ENCODE measurements around the gene KCNA2.

- TF ChIP-seq POLR2AphosphoS5 (IDR thresholded peaks at IDR 0.05; ENCODE audit: borderline replicate concordance, low read depth, low read length) (no peak), EZH2 (IDR thresholded peaks at IDR 0.05) (no peak)
These were observed 35.9 kb downstream of the KCNA2 start for GRCh38 chr1:110570307-110570706.
